Neural cell (in vitro differentiated cells): Measurements from ENCODE around the gene ATF1.

ENCODE experiments used
- CTCF ChIP-seq: fragments of 450-650 bp; IDR thresholded peaks from 2 replicates; pipeline ENCODE4 v1.5.1; 2014; ENCODE audit warnings: antibody characterized with exemption, mild to moderate bottlenecking, moderate library complexity; ENCODE audit not compliant: poor library complexity, severe bottlenecking
- EP300 ChIP-seq: fragments of 450-650 bp; conservative IDR thresholded peaks from 2 replicates; pipeline ENCODE4 v1.6.1; 2014; ENCODE audit warnings: antibody characterized with exemption, mild to moderate bottlenecking, moderate library complexity; ENCODE audit not compliant: poor library complexity, severe bottlenecking
- RAD21 ChIP-seq: fragments of 450-650 bp; conservative IDR thresholded peaks from 2 replicates; pipeline ENCODE4 v1.6.1; 2014; ENCODE audit warnings: antibody characterized with exemption, mild to moderate bottlenecking, moderate library complexity

GRCh38 chr12:50842637-50843493 lies 79.0 kb downstream of the ATF1 start, which contains the start of gene TMPRSS12:
- TF ChIP-seq EP300, result no peak
- TF ChIP-seq RAD21, result no peak
- TF ChIP-seq CTCF, result no peak
